ENCODE measurements around the gene ATP9A. TPM values are rescaled to one million over a fixed set of nuclear protein-coding genes. Genes with fewer than 3 reads are reported as not detected.

Gene ATP9A
- polyA plus RNA-seq, 3 donors = 57.4 to 60.8 (median 58.5) TPM

DNA sequence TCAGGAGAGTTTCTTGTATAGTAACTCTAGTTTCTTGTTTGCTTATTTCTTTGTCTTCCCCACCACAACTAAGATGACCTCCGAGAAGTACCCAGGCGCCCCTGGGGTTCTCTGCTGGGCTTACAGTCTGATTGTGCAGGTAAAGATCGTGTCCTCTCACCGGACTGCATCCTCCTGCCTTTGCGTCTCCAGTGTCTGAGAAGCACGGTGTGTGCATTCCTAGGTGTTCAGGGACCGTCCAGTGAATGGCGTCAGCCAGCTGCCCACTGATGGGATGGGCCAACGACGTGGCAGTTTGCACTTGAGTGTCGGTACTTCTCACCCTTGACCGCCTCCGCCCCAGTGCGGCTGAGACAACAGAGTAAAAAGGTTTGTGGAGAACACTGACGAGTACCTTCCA lies 169.6 kb downstream of the ATP9A start:
- DNase-seq (ENCODE audit: extremely low read depth in 1 of 11, low read depth in 9 of 11, low spot score in 4 of 11) = no peak

DNA sequence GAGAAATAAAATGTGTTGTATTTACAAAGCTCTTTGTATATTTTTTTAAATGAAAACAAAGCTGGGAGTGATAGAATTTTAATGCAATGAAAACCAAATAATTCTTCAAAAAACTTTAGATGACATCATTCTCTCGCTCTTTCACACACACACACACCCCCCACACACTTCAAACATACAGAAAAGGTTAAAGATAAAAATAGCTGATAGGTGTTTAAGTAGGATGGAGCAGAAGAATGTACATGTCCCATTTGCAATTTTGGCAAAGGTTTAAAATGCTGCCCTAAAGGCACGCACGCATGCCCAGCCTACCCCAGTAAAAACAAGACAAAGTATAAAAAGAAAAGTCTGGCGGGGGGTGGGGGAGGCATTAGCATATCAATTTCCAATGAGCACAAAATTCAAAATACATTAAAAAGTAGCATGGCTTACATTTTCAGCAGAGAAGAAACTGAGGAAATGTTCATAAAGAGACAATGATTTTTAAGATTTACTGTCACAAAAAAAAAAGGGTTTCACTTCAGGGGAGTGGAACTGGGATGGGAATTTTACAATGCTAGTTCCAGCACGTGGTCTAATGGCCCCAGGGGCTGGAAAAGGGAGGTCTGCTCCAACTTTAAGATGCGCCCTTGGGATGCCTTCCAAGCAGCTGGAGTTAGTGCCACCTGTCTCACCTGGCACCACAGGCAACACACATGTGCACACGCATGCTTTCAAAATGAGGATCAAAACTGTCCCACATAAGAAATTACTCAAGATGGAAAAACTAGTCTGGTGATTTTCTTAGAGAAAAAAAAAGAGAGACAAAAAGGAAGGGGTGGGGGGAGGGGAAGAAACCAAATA lies 170.6 kb downstream of the ATP9A start:
- DNase-seq (ENCODE audit: extremely low read depth in 1 of 11, low read depth in 9 of 11, low spot score in 4 of 11) = no peak

DNA sequence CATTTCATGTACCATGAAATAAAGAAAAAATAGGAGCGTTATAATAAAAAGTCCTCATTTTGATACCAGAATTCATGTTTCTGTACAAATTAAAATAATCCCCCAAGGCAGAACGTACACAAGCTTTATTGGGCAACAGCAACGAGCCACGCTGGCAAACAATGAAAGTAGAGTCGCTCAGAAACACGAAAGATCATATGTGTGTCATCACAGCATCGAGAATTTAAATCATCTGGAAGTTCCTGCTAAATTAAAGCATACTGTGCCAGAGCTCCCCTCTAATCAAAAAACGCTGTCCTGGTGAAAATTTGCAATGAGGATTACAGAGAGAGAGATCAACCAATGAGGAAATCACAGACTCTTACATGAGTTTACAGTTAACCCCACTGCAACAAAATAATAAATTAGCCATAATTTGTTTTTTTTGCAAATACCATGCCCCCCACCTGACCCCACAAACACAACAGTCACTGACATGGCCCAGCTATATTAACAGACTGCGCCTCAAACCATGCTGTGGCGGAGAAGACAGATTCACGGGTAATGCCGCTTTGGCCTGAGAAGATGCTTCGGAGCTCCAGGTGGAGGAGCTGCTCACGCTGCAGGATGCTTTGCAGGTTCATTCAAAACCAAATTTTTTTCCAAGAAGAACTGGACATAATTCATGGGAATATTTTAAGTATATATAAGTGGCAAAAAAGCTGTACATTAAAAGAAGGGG lies 171.4 kb downstream of the ATP9A start:
- no peak for DNase-seq (ENCODE audit: extremely low read depth in 1 of 11, low read depth in 9 of 11, low spot score in 4 of 11)

DNA sequence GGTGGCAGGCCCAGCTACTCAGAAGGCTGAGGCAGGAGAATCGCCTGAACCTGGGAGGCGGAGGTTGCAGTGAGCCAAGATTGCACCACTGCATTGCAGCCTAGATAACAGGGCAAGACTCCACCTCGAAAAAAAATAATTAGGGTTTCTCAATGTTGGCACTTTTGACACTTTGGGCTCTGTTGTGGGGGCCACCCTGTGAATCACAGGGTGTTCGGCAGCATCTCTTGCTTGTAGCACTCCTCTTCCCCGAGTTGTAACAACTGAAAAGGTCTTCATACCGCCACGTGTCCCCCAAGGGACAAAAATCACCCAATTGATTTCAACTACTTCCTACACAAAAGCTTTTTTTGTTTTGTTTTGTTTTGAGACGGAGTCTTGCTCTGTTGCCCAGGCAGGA lies 172.4 kb downstream of the ATP9A start:
- DNase-seq (ENCODE audit: extremely low read depth in 1 of 11, low read depth in 9 of 11, low spot score in 4 of 11) = no peak

DNA sequence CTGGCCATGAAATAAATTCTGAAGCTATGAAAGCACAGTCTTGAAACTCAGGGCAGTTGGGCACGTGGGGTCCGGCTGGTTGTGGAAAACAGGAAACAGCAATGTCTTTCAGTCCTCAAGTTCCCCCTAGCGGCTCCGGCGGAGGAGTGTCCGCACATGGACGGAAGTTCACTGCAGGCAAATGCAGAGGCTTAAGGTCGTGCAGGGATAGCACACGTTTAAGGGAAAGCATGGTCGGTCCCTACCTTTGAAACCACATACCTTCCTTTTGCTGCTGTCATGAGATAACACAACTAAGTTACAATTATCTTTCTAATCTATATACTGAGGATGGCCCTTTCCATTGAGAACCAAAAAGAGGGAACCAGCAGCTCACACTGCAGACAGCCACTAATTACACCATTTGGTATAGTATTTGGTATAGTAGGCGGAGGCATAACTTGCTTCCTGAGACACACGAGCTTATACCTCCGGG lies 173.1 kb downstream of the ATP9A start:
- peak; percentile 62 to 84 (median 75) for DNase-seq (ENCODE audit: extremely low read depth in 1 of 11, low read depth in 9 of 11, low spot score in 4 of 11)

DNA sequence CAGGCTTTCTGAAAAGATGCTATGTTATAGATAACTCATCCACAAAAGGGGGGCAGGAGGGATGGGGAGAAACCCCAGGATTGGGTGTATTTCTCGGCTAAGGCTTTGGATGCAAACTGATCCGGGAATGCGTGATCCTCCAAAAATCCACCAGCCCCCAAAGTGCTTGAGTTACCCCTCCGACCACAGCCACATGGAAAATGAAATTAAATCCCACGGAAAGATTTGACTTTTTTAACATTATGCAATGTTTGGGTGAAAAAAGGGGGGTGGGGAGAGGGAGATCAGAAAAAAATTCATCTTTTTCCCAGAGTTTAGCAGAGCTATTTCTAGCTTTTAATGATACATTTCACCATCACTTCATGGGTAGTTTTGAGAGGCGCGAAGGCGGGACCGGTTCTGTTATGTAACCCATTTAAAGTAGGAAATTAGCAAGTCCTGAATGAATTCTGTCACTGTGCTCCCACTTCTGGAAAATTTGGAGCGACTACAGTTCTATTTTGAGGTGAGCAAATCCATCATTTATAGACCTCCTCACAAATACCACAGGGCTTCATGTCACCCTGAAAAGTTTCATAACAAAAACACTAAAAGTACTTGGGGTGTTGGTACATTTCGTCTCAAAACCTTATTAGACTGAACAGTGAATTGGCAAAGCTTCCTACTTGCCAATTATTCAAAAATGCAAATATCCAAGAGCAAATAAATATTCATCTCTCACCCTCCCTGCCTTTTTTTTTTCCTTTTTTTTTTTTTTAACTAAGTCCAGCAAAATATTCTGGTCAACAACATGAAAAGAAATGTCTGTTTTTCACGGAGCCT lies 173.7 kb downstream of the ATP9A start:
- DNase-seq (ENCODE audit: extremely low read depth in 1 of 11, low read depth in 9 of 11, low spot score in 4 of 11) = no peak

DNA sequence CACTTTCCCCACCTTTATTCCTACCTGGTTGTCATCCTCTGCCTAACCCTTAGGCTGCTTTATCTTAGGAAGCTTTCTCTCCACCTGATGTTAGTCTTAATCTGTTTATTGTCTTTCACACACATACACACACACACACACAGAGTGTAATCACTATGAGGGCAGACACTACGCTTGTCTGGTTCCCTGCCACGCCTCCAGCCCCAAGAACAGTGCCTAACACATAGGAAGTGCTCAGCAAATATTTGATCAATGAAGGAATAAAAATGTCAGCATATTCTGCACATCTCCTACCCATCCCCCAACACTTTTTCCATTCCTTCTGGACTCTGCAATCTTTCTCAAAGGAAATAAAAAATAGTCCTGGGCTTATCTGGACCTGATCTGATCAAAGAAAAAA lies 174.6 kb downstream of the ATP9A start:
- DNase-seq (ENCODE audit: extremely low read depth in 1 of 11, low read depth in 9 of 11, low spot score in 4 of 11) = no peak

DNA sequence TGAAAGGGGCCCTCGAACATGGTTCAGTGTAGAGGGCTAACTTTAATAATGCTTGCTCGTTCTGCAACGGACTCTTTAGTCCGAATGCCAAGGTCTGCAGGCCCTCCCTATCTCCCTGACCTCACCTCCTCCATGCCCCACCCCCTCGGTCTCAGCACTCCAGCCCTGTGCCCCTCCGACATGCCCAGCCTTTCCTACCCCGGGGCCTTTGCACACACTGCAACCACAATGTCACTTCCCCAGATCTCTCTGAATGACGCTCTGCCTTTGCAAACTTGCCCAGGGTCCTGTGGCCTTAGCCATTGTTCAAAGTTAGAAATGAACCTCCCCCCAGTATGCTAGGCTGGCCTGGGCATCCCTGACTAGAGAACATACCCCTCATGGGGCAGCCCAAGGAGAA lies 175.6 kb downstream of the ATP9A start:
- DNase-seq (ENCODE audit: extremely low read depth in 1 of 11, low read depth in 9 of 11, low spot score in 4 of 11) = no peak

DNA sequence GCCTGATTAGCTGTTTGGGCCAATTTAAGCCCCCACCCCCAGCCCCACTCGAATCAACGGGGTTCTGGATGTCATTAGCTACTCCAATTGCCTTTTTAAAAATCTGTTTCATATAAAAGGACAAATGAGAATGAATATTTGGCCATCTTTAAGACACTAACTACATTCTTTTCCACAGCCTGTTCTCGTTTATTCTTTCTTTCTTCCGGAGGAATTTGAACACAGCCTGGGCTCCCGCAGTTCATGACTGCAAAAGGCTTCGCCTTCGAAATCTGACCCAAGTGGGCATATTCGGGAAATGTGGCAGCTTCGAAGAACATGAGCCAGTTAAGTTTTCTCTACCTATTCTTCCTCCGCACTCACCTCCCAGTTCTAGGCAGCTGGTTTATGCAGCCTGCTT lies 176.3 kb downstream of the ATP9A start:
- no peak for DNase-seq (ENCODE audit: extremely low read depth in 1 of 11, low read depth in 9 of 11, low spot score in 4 of 11)

DNA sequence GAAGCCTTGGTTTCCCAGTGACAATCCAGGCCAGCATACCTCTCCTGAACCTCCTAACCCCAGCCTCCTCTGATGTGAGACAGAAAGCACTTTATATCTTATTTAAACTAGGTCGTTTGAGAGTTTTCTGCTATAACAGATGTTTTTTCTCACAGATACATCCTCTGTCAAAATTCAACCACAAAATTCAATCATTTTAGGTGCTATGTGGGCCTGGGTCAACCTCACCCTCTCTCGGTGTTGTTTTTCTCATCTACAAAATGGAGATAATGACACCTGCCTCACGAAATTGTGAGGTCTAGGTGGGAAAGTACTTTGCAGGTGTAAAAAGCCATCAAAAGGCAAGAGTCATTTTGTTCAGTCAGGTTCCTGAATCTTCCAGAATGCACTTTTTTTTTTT lies 179.4 kb downstream of the ATP9A start:
- DNase-seq (ENCODE audit: extremely low read depth in 1 of 11, low read depth in 9 of 11, low spot score in 4 of 11) = no peak

DNA sequence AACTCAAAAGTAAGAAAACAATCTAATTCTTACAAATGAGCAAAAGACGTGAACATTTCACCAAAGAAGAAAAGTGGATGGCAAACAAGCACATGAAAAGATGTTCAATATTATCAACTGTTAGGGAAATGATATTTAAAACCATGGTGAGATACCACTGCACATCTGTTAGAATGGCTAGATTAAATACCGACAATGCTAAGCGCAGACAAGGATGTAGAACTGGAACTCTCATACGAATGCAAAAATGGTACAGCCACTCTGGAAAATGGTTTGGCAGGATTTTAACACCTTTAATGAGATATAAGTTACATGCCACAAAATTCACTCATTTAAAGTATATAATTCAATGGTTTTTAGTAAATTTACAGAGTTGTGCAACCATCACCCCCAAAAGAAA lies 181.0 kb downstream of the ATP9A start:
- DNase-seq (ENCODE audit: extremely low read depth in 1 of 11, low read depth in 9 of 11, low spot score in 4 of 11) = no peak

DNA sequence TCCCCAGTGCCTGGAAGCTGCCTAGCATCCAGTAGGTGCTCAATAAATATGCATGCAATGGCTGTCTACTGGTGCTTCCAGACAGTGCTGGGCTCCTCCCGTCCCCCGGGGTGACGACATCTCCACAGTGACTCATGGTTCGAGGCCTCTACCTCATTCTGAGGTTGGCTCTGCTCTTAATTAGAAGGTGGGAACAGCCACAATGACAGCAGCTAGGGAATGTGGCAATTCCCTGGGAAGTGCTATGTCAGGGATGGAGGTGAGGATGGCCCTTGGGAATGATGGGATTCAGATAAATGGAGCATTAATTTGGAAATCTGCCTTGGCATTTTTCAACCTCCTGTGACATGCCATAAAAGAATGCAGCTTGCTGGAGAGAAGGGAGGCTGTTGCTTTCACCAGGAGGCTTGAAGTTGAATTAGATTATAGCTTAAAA lies 182.2 kb downstream of the ATP9A start:
- no peak for DNase-seq (ENCODE audit: extremely low read depth in 1 of 11, low read depth in 9 of 11, low spot score in 4 of 11)

DNA sequence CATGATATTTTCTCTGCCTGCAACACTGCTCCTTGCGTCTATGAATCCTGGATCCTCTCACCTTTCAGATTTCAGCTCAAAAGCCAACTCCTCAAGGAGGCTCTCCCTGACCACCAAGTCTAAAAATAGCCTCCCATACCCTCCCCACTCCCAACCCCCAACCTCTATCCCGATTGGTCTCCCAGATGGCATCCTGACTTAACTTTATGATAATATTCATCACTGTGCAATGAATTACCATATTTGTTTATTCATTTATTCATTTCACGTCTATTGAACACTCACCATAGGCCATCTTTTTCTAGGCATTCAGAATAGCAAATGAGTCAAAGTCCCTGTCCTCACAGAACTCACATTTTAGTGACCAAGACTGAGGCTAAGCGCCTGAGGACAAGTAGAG lies 183.0 kb downstream of the ATP9A start:
- DNase-seq (ENCODE audit: extremely low read depth in 1 of 11, low read depth in 9 of 11, low spot score in 4 of 11) = no peak

DNA sequence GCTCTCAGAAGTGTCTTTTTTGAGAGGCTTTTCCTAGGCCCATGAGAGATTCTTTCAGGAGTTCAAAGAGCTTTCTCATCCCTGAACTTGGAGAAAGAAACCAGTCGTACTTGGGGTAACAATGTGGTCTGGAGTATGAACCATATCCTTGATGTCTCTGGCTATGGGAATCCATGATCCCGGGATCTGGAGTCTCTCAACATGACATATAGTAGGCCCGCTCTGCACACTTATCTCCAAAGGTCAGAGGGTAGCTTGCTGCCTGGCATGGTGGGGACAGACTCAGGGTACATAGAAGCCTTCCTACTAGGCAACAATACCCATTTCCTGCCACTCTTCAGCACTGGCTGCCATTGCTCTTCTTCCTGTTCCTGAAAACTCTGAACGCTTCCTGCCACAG lies 183.5 kb downstream of the ATP9A start:
- no peak for DNase-seq (ENCODE audit: extremely low read depth in 1 of 11, low read depth in 9 of 11, low spot score in 4 of 11)

DNA sequence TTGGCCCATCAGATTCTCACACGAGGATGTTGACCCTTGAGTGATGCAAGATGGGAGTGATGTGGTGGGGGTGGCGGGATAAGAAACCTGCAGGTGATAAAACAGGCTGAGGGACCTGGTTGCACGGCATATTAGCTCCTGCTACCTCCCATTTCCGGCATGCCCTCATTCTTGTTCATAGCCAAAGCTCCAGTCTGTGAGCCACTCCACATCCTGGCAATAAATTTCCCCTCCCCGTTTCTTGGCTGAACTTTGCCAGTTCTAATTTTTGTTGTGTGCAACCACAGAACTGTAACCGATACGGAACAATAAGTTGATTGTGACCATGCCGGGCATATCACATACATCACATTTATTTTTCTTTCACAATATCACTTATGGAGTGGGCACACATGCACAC lies 184.1 kb downstream of the ATP9A start:
- no peak for DNase-seq (ENCODE audit: extremely low read depth in 1 of 11, low read depth in 9 of 11, low spot score in 4 of 11)

DNA sequence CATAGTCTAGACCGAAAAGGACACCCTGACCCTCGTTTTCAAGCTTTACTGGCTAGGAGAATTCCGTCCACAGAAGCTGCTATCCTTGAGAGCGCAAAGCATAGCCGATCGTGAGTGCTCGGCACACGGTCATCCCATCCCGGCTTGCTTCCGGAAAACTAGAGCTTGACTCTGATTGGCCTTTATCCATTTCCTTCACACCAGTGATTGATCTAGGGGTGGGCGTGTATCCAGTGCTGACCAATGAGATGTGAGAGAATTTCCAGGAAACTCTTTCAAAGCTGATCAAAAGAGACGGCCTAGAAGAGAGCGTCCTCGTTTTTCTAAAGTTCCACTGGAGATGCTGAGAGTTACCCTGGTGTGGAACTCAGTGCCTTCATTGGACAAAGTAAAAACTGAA lies 184.7 kb downstream of the ATP9A start:
- no peak for DNase-seq (ENCODE audit: extremely low read depth in 1 of 11, low read depth in 9 of 11, low spot score in 4 of 11)

DNA sequence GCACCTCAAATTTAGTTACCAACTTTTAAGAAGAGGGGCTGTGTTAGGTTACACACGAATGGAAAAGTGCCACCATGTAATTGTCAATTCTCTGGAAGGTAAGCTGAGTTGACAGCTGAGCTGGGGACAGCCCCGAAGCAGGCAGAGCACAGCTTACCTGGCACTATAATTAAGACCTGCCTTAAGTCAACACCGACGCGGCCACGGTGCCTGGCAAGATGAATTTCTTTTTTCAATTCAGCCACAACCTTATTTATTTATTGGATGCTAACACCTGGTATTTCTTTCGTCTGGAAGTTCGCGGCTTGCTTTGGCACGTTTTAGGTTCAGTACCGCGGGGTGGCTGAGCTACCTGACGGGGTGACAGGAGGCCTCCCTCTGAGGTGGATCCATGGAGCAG lies 185.1 kb downstream of the ATP9A start:
- no peak for DNase-seq (ENCODE audit: extremely low read depth in 1 of 11, low read depth in 9 of 11, low spot score in 4 of 11)

DNA sequence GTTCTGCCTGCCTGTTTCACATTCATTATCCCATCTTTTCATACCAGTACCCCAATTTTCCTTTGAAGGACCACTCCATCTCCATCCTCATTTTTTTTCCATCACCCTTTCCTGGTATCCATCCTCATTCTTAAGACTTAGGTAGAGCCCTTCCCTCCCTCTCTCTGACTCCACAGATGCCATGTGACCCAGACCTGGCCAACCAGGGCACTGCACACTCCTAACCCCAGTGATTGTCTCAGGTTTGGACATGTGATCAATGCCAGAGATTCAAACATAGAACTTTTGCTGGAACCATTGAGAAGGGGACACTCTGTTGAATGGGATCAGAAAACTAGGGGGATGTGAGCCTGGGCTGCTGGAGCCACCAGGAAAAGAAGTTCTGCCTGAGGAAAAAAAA lies 186.6 kb downstream of the ATP9A start:
- DNase-seq (ENCODE audit: extremely low read depth in 1 of 11, low read depth in 9 of 11, low spot score in 4 of 11) = no peak

DNA sequence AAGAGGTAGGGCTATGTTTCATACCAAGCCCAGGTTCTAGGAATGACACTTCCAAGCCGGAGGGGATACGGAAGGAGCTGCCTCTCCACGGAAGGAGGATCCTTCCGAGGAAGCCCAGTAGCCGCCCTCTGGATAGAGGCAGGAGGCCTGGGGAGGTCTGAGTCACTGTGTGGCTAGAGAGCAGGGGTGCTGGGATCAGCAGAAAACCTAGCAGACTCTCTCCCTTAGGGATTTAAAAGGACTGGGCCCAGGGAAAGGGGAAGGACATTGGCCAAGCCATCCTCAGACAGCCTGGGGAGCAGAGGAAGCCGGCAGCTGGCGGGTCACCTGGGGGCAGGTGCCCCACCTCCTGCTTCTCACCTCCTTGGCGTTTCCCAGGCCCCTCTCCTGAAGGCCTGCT lies 189.1 kb downstream of the ATP9A start:
- DNase-seq (ENCODE audit: extremely low read depth in 1 of 11, low read depth in 9 of 11, low spot score in 4 of 11) = no peak

DNA sequence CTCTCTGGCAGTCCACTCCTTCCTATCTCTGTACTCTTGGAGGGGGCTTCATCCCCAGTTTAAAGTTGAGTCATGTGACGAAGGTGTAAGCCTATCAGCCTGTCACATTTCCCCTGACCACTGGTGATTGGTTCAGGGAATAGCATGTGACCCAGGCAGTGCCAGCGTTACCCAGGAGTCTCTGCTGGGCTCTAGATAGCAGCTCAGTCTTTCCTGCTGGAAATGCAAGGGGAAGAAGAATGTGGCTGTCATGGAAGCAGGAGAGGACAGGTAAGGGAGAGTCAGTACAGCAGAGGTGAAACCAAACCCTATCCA lies 190.1 kb downstream of the ATP9A start:
- DNase-seq (ENCODE audit: extremely low read depth in 1 of 11, low read depth in 9 of 11, low spot score in 4 of 11) = no peak

Data from renal cortex interstitium (tissue), 11 donors.